HG02571 (cell line): Measurements from ENCODE around the gene MINDY4.

ENCODE experiments used
- ATAC-seq: cut with Tn5 transposase; IDR thresholded peaks from one replicate; pipeline ENCODE4 v1.9.1; 2021; ENCODE audit warnings: mild to moderate bottlenecking, moderate library complexity; ENCODE audit not compliant: unreplicated experiment

Gene MINDY4

DNA sequence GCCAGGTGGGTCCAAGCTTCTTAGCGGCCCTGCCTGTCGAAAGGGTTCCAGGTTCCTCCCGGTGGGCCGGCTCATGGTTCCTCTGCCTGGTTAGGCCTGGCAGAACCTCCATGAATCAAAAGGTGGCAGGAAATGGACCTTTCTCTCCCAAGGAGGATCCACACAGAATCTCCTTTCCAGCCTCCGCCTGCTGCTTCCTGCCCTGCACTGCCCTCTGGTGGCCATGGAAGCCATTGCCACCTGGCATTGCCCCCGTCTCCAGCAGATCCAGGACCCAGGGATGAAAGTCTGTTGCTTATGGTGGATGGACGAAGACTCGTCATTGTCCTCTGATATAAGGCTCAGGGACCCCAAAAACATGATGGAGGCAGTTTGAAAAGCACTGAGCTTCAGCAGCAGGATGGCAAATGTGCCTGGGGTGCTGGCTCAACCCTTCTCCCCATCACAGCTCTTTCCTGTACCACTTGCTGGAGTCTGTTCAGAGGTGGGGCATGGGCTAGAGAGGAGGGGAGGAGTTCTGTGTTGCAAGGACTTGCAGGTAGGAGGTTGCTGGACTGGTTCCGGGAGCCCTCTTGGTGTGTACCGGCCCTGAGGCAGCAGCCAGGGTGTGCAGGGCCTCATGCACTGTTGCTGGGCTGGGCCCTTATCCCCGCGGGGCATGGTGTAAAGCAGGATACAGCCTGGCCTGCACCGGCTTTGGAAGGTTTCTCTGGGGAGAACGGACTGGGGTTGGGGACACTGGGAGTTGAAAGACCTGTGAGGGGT lies 30.6 kb upstream of the MINDY4 start:
- ATAC-seq, result no peak

DNA sequence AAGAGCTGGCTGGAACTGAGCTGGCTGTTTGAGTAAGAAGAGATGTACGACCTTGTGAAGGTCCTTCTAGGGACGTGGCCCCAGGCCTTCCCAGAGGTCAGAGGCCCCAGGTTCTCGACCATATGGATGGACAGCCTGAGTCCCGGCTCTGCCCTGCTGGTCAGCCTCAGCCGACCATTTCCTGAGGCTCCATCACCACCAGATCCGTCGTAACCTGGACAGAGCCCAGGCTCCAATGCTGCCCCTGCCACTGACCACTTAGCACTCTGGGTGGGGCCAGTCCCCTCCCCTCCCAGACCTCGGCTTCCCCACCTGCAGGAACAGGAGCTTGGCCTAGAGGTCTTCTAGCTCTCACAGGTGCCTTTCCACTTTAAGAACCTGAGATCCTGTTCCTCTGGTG lies 29.9 kb upstream of the MINDY4 start:
- ATAC-seq, result no peak

DNA sequence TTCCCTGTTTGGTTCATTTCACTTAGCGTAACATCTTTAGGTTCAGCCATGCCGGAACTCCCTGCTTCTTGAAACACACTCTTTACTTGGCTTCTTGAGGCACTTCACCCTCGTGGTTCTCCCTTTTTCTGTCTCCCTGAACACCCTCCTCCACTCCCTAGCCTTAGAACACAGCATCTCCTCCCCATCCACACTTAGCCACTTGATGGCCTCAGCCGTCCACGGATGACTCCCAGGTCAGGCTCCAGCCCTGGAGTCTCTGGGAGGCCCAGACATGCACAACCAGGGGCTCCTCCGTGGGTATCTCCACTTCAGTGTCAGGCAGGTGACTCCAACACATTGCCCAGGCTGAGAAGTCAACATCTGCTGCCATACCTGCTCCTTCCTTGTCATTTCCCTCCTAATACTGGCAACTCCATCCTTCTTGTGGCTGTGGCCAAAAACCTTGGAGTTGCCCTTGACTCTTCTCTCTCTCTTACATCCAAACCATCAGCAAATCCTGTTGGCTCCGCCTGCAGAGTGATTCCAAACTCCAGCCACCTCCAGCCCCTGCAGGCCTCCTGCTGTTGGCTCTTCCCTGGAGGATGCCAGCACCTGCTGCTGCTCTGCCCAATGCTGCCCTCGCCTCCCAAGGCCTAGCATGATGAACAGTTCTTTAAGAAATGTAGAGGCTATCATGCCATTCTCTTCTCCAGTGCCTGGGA lies 27.7 kb upstream of the MINDY4 start:
- ATAC-seq, result no peak

DNA sequence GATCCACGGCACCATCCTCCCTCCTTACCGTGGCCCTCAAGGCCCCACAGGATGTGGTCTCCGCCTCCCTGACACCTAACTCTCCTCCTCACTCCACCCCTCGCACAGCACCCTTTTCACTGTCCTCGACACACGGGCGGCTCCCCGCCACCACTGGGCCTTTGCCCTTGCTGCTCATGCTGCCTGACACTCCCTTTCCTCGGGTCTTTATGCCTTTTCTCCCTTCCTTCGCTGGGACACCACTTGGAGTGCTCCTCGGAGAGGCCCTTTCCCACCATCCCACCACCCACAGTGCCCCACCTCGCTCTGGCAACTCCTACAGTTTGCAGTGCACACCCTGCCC lies 27.2 kb upstream of the MINDY4 start:
- no peak for ATAC-seq

DNA sequence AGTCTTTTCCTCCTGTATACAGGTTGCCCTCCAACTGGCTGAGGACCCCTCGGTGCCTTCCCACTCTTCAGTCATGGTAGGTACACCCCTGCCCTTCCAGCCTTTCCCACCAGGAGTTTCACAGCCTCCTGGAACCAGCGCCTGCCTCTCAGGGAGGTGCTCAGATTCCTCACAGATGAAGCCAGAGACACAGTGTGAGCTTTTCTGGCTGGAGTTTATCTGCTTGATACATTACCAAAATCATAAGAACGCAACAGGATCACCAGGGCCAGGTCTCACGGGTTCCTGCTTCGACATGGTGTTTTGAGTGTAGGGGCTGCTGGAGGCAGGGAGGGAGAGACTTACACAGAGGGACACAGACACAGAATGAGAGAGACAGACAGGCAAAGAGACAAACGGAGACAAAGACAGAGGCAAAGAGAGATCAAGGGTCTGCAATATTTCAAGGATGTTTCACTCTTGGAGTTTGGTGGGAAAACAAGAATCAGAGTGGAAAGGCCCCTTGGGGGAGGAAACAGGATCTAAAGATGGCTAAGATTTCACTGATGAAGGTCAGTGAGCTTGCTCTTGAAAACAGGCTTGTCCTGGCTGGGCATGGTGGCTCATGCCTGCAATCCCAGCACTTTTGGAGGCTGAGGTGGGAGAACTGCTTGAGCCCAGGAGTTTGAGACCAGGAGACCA lies 25.8 kb upstream of the MINDY4 start:
- ATAC-seq, result no peak

DNA sequence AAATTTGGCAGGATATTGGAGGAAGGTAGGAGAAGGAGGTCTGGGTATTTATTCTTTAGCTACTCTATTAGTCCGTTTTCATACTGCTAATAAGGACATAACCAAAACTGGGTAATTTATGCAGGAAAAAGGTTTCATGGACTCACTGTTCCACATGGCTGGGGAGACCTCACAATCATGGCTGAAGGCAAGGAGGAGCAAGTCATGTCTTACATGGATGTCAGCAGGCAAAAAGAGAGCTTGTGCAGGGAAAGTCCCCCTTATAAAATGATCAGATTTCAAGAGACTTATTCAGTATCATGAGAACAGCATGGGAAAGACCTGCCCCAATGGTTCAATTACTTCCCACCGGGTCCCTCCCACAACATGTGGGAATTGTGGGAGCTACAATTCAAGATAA lies 21.2 kb upstream of the MINDY4 start:
- no peak for ATAC-seq

DNA sequence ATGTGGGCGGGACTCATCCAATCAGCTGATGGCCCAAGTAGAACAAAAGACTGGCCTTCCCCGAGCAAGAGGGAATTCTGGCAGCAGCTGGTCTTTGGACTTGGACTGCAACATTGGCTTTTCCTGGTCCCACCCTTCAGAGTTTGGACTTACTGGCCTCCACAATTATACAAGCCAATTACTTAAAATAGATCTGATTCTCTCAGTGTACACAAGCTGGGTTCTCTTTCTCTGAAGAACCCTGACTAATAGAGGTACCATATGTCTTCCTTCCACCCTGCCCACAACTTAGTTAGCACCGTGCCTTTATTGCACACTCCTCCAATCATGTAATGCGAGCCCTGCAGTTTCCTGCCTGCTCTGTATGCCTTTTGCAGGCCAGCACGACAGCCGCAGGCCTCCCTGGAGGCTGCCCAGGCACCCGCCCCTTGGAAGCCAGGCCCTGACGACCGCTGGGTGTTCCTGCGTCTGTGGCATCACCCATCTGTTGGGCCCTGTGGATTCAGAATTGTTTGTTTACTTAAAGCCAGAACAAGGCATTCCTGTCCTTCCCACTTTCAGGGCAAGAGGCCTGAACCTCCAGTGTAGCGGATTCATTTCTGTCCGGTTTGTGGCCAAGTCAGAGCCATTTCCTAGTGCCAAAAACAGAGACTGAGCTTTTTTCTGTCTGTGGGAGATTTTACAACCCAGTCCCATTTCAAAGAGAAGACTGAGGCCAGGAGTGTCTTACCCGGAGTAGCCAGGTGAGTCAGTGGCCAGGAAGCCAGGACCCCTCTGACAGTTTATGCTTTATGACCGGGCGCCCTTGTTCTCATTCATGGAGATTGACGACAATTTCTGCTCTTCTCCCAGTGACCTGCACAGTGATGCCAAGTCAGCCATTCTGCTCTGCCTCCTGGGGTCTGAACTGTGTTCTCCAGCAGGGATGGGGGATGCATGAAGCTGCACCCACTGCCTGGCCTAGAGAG lies 20.2 kb upstream of the MINDY4 start:
- no peak for ATAC-seq

DNA sequence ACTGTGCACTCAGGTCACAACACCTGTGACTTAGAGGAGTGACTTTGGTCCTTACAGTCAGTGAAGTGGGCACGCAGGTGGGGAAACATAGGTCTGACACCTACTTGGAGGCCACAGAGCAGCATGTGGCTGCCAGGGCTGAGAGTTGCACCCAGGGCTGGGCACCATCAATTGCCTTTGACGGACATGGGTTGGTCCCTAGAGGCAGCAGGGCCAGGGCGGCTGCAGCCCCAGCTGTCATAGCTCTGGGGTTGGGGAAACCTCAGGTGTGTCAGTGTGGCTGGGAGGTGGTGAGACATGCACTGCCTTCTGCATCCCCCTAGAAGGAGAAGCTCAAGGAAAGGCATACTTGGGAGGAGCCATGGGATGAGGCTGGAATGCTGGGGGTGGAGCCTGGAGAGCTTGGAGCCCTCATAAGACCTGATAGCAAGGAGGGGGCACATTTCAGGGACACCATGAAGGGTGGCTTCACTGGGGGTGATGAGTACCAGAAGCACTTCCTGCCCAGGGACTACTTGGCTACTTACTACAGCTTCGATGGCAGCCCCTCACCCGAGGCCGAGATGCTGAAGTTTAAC lies 19.4 kb upstream of the MINDY4 start, which contains the start of gene INMT:
Gene INMT, plus strand, starts transcription at position 440 of the 578 bp plus-strand sequence. Its CDS starts 16 bp downstream, at position 456.
- ATAC-seq, result no peak

DNA sequence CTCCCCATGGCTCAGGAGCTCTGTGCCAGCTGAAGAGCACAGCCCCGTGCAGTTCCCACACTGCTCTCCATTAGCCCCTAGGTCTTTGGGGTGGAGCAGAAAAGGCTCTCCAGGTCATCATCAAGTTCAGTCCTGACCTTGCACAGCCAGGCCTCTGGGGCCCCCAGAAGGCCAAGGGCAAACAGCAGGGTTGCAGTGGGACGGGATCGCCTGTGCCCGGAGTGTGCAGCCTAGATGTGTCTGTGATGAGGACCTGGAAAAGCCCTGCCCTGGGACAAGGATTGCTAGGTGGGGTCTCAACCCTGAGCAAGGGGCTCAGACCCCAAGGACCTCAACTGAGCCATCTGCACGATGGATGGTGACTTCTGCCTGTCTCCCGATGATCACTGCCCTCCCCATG lies 18.7 kb upstream of the MINDY4 start:
- ATAC-seq, result no peak

DNA sequence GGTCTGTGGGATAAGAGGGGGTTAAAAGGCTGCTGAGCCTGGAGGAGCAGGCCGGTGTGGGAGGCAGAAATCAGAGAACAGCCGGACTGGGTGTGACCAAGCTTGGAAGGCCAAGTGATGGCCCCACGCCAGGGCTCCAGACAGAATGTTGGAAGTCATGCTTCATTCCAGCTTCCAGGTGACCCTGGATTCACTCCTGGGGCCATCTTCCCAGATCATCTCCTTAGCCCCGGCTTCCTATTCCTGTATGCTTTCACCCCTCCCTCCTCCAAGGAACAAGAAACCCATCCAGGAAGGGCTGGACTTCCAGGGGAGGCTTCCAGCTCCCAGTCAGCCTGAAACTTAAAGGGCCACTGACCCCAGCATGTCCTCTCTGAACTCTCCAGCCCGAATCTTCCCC lies 18.2 kb upstream of the MINDY4 start:
- ATAC-seq, result no peak

DNA sequence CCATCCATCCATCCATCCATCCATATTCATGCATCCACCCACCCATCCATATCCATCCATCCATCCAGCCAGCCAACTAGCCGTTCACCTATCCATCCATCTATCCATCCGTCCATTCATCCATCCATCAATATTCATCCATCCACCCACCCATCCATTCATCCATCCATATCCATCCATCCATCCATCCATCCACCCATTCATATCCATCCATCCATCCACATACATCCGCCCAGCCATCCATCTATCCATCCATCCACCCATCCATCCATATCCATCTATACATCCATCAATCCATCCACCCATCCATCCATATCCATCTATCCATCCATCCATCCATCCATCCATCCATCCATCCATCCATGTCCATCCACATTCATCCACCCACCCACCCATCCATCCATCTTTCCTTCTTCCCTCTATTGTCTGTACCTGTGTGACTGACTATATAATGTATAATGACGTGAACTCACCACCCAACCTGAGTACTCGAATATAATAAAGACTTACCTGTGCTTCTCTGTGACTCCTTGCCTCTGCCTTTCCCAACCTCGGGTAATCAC lies 16.8 kb upstream of the MINDY4 start:
- ATAC-seq, result no peak

DNA sequence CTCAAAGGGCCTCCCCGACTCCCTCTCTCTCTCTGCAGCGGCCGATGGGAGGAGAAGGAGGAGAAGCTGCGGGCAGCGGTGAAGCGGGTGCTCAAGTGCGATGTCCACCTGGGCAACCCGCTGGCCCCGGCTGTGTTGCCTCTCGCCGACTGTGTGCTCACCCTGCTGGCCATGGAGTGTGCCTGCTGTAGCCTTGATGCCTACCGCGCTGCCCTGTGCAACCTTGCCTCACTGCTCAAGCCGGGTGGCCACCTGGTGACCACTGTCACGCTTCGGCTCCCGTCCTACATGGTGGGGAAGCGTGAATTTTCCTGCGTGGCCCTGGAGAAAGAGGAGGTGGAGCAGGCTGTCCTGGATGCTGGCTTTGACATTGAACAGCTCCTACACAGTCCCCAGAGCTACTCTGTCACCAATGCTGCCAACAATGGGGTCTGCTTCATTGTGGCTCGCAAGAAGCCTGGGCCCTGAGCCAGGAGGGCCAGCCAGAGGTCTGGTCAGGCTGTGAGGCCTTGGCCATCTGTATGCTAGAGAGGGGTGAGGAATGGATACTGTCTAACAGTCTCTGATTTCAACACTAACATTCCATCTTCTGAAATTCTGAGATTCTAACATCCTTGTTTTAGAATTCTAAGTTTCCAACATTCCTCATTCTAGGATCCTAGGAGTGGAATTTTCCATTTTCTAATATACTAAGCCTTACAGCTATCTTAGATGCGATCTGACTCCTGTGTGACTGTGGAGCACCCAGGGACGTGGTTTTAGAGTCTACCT lies 15.6 kb upstream of the MINDY4 start:
- no peak for ATAC-seq

DNA sequence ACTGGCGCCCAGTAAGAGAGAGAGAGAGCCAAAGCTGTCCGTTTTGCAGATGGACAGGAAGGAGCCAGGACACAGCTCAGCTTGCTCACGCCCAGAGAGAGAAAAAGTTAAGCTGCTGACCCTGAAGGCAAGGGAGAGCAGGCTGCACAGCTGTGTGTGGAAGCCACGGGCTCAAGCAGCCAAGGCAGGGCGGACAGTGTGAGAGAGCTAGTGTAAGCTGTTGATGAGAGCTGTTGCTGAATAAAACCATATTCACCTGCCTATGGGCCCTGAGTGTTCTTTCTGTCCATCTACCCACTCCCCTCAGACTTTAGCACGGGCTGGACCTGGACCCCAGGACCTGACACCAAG lies 13.9 kb upstream of the MINDY4 start:
- ATAC-seq, result no peak

DNA sequence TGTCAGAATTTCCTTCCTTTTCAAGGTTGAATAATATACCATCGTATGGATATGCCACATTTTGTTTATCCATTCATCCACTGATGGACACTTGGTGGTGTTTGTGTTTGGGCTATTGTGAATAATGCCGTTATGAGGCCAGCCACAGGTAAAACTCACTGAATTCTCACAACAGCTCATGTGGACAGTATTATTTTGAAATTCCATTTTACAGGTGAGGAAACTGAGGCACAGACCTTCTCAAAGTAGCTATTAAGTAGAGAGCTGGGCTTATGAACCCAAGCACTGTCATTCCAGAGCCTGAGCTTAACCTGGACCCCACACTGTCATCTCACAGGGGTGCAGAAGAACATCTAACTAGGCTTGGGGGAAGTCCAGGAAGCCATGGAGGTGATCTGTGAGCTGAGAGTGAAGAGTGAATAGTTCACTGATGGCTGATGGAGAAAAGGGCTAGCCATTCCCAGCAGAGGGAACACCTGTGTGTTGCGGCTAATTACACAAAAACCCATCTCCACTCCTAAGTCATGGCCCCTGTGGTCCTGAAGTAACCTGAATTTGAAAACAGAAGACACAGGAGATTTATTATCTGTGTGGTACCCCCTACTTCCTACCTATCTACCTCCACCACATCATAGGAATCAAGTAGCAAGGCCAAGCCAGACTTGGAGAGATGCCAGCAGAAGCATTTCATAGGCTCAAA lies 10.6 kb upstream of the MINDY4 start:
- no peak for ATAC-seq

DNA sequence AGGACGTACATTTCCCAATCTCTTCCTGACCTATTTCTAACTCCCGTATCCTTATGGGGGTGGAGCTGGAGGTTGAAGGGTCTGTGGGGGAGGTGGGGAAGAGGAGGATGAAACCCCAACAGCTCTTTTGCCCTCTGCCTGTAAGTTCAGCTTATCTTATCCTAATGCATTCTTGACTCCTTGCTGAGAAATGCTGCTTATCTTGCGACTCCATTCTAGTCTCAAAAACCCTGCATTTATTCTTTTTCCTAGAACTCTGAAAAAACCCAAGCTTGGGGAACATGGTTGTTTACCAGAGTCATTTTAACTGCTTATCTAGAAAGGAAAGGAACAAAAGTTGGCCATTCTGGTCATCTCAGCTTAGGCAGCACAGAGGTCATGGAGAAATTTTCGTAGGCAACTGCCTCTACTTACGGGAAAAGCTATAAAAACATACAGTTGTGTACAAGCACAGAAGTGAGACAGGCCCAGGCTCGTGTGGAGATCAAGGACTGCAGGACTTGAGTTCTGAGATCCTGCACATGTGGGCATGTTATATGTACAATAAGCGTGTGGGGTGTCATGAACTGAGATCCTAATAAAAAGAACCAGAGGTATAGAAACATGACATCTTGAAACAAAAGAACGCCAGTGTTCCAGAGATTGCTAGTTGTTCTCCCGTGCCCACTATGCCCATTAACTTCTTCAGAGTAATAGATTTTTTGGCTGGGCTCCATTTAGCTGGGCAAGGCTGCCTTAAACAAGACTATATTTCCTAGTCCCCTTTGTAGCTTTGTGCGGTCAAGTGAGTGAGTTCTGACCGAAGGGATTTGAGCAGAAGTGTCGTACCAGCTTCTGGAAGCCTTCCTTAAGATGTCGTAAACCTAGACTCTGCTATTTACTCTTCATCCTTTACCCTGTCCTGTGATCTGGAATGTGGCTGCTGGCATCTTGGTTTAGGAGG lies 9.7 kb upstream of the MINDY4 start:
- no peak for ATAC-seq

DNA sequence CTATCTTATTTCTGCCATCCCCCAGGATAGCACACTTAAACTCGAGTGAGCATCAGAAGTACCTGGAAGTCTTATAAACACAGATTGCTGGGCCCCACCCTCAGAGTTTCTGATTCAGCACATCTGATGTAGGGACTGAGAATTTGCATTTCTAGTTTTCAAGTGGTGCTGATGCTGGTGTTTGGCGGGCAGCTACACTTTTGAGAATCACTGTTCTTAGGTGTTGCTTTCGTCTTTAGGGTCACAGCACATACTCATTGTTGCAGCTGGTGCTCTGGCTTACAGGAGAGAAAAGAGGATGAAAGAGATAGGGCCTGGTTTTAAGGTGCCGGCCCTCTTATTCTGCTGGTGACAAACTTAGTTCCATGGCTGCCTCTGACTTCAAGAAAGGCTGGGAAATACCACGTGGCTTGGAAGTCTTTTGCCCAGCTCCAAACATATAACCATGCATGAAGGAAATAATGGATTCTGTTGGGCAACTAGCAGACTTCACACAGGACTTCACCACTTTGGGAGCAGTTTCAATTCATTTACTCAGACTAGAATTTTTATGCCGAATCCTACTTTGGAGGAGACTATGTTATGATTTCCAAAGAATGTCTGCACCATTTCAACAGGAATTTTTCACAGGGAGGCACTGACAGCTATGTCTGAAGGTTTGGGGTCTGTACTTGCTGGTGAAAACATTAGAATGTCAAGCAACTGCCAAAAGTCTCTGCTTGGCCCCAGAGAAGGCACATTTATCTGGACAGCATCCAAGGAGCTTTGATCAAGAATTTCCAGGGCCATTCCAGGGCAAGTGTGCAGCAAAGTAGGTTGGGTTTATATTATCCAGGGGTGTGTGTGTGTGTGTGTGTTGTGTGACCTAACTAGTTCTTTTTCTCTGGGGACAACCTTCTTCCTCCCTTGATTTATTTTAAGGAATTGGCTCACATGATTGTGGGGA lies 6.9 kb upstream of the MINDY4 start:
- peak; percentile 86 for ATAC-seq

DNA sequence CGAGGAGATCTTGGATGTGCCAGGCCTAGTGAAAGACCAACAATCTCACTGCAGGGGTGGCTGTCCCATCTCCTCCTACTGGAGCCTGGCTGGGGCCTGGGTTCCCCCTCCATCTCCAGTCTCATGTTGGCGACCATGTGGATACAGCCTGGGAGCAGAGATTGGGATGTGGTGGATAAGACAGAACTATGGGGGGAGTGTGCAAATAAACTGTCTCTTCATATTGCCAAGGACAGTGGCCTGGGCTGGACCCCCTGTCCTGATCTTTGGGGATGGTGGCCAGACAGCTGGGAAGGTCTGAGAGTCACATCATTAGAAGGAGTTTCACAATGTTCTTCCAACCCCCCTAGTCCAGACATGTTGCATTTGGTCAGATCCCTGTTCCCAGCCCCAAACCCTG lies 5.8 kb upstream of the MINDY4 start:
- ATAC-seq, result no peak
